K562 (cell line): ENCODE data around the gene ACOT13. TPM values are rescaled to one million over a fixed set of nuclear protein-coding genes. Genes with fewer than 3 reads are reported as not detected.

ENCODE experiments used
- CEBPG ChIP-seq, 3 experiments: fragments of 200-800 bp in 1 of 3; sonication (Bioruptor generic) in 1 of 3; sonication (generic) in 1 of 3; formaldehyde crosslinking in 1 of 3; IDR thresholded peaks in 2 of 3; conservative IDR thresholded peaks in 1 of 3; 2 replicates each; pipeline versions ENCODE4 v1.6.1 to v1.8.0; 2016 to 2022; ENCODE audit warnings: missing compliant biosample characterization in 2 of 3, missing genetic modification characterization in 2 of 3, mild to moderate bottlenecking in 1 of 3, missing genetic modification reagents in 1 of 3
- POLR2AphosphoS5 ChIP-seq: IDR thresholded peaks from 2 replicates; pipeline ENCODE4 v1.6.1; 2011; ENCODE audit warnings: mild to moderate bottlenecking, low read depth, low read length, moderate library complexity; ENCODE audit not compliant: control insufficient read depth, insufficient read depth
- RFX7 ChIP-seq: fragments of 250-450 bp; sonication (Bioruptor Pico); IDR thresholded peaks from 2 replicates; pipeline ENCODE4 v1.5.1; 2021; ENCODE audit warnings: mild to moderate bottlenecking
- THRB ChIP-seq: fragments of 450-650 bp; formaldehyde crosslinking; conservative IDR thresholded peaks from 2 replicates; pipeline ENCODE4 v1.4.0; 2022; ENCODE audit warnings: mild to moderate bottlenecking, missing genetic modification characterization
- ZNF232 ChIP-seq: sonication (generic); formaldehyde crosslinking; IDR thresholded peaks from 2 replicates; pipeline ENCODE4 v1.8.0; 2022; ENCODE audit warnings: mild to moderate bottlenecking, missing genetic modification reagents
- ZNF274 ChIP-seq: IDR thresholded peaks from 2 replicates; pipeline ENCODE4 v1.6.1; 2011; ENCODE audit warnings: low read depth, mild to moderate bottlenecking, low read length, moderate library complexity, borderline replicate concordance
- ZNF41 ChIP-seq: fragments of 250-450 bp; sonication (Bioruptor Pico); conservative IDR thresholded peaks from 2 replicates; pipeline ENCODE4 v1.4.0; 2020; ENCODE audit warnings: mild to moderate bottlenecking
- ZNF507 ChIP-seq: conservative IDR thresholded peaks from 2 replicates; pipeline ENCODE4 v1.6.1; 2017; ENCODE audit warnings: missing genetic modification characterization, missing compliant biosample characterization
- polyA plus RNA-seq, 8 experiments: library from polyadenylated mRNA; depleted of rRNA in 4 of 8; stranded (reverse) in 5 of 8; unstranded in 3 of 8; fragments of >200 nt; fragmentation: Nextera tagmentation in 2 of 8; fragmentation: Illumina TruSeq in 1 of 8; extraction: Ambion mirVana in 2 of 8; extraction: Trizol in 1 of 8; gene quantifications; 2 replicates each; pipeline versions ENCODE4 v1.2.1 to v1.2.3, GENCODE V29; 2011 to 2014; ENCODE audit warnings: inconsistent platforms in 1 of 8, missing spikeins in 1 of 8
- total RNA-seq, 7 experiments: library from RNA; depleted of rRNA in 6 of 7; stranded (reverse); fragments of >200 nt in 6 of 7; fragmentation: Illumina TruSeq in 2 of 7; extraction: Trizol in 2 of 7; gene quantifications; 2 replicates each; pipeline versions ENCODE4 v1.2.1 to v1.2.3, GENCODE V29; 2011 to 2021; ENCODE audit warnings: low replicate concordance in 1 of 7
- TF ChIP-seq, protein P1 (sequence below), 2 experiments: fragments of 450-650 bp in 1 of 2; sonication (generic) in 1 of 2; formaldehyde crosslinking in 1 of 2; IDR thresholded peaks; 2 replicates each; pipeline versions ENCODE4 v1.7.1 to v1.9.0; 2016 to 2022; ENCODE audit warnings: inconsistent platforms in 1 of 2, mild to moderate bottlenecking in 1 of 2, missing genetic modification reagents in 1 of 2
- TF ChIP-seq, protein P2 (sequence below): fragments of 250-450 bp; sonication (Bioruptor Pico); IDR thresholded peaks from 2 replicates; pipeline ENCODE4 v1.4.0; 2020

ACOT13 gene
- total and polyA plus RNA-seq, 9 of the 15 experiments (the other 6 are each of a cell fraction or from before 2014, with no cell fraction given), result 14.1 to 129 (median 65.7) TPM

DNA sequence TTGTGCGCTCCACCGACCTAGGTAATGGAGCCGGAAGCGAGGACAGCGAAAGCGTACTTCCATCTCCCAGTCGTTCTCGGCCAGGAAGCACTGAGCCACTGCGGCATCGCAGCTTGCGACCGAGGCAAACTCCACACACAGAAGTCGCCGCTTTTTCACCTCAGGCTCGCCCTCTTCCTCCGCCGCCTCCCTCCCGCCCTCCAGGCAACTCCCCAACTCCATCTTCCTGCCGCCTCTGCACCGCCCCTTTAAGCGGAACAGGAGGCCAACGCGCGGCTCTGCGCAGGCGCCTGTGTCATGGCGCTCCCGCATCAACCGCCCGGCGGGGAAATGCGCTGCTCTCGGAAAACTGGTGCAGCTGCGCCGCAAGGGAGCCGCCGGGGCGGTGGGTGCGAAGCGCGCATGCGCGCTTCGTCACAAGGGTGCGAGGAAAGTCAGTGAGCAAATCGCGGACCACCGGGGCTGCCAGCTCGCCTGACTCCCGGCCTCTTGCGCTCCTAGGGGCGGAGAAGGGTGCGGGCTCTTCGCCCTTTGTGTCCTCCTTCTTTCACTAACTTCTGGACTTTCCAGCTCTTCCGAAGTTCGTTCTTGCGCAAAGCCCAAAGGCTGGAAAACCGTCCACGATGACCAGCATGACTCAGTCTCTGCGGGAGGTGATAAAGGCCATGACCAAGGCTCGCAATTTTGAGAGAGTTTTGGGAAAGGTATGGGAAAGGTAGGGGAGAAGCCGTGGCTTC, at the start of gene ACOT13, which contains the start of gene TDP2 (continued):
- TF ChIP-seq CEBPG (CRISPR knock-in tag; IDR thresholded peaks at IDR 0.05) (peak; percentile 68), CEBPG (tag; conservative IDR thresholded peaks at IDR 0.05 in 1 of 2, IDR thresholded peaks at IDR 0.05 in 1 of 2) (peak; percentile 86 to 88), ZNF274 (no peak), POLR2AphosphoS5 (peak; percentile 75), RFX7 (CRISPR knock-in tag) (no peak), ZNF507 (tag) (no peak), ZNF41 (CRISPR knock-in tag) (no peak), ZNF232 (CRISPR knock-in tag) (no peak), THRB (CRISPR knock-in tag) (peak; percentile 30; the same call in 1 of the 2 replicates)
- TF ChIP-seq, protein P1, sequence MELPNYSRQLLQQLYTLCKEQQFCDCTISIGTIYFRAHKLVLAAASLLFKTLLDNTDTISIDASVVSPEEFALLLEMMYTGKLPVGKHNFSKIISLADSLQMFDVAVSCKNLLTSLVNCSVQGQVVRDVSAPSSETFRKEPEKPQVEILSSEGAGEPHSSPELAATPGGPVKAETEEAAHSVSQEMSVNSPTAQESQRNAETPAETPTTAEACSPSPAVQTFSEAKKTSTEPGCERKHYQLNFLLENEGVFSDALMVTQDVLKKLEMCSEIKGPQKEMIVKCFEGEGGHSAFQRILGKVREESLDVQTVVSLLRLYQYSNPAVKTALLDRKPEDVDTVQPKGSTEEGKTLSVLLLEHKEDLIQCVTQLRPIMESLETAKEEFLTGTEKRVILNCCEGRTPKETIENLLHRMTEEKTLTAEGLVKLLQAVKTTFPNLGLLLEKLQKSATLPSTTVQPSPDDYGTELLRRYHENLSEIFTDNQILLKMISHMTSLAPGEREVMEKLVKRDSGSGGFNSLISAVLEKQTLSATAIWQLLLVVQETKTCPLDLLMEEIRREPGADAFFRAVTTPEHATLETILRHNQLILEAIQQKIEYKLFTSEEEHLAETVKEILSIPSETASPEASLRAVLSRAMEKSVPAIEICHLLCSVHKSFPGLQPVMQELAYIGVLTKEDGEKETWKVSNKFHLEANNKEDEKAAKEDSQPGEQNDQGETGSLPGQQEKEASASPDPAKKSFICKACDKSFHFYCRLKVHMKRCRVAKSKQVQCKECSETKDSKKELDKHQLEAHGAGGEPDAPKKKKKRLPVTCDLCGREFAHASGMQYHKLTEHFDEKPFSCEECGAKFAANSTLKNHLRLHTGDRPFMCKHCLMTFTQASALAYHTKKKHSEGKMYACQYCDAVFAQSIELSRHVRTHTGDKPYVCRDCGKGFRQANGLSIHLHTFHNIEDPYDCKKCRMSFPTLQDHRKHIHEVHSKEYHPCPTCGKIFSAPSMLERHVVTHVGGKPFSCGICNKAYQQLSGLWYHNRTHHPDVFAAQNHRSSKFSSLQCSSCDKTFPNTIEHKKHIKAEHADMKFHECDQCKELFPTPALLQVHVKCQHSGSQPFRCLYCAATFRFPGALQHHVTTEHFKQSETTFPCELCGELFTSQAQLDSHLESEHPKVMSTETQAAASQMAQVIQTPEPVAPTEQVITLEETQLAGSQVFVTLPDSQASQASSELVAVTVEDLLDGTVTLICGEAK (IDR thresholded peaks at IDR 0.05), result peak; percentile 95
- TF ChIP-seq, protein P1 (CRISPR knock-in tag; IDR thresholded peaks at IDR 0.05), result no peak
- TF ChIP-seq, protein P2, sequence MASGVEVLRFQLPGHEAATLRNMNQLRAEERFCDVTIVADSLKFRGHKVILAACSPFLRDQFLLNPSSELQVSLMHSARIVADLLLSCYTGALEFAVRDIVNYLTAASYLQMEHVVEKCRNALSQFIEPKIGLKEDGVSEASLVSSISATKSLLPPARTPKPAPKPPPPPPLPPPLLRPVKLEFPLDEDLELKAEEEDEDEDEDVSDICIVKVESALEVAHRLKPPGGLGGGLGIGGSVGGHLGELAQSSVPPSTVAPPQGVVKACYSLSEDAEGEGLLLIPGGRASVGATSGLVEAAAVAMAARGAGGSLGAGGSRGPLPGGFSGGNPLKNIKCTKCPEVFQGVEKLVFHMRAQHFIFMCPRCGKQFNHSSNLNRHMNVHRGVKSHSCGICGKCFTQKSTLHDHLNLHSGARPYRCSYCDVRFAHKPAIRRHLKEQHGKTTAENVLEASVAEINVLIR (CRISPR knock-in tag), result 0 out of 2 replicates have a peak, but pooled peaks have one; percentile 31
